Ishikawa (cell line): ENCODE measurements around the gene TBC1D14.

ENCODE experiments used
- CEBPB ChIP-seq: IDR thresholded peaks from 2 replicates; pipeline ENCODE4 v1.6.1; 2012
- EP300 ChIP-seq: IDR thresholded peaks from 2 replicates; pipeline ENCODE4 v1.6.1; 2012; ENCODE audit warnings: borderline replicate concordance
- MAX ChIP-seq: IDR thresholded peaks from 2 replicates; pipeline ENCODE4 v1.6.1; 2012
- RAD21 ChIP-seq: IDR thresholded peaks from 2 replicates; pipeline ENCODE4 v1.6.1; 2012; ENCODE audit warnings: low read depth
- TCF12 ChIP-seq: IDR thresholded peaks from 2 replicates; pipeline ENCODE4 v1.6.1; 2012; ENCODE audit warnings: low read depth

- TF ChIP-seq RAD21 (no peak), CEBPB (no peak), MAX (no peak), EP300 (no peak), TCF12 (no peak)
Observed at GRCh38 chr4:7063362-7063761, 153.7 kb downstream of the TBC1D14 start.
